ENCODE measurements around the gene NEU4. TPM values are rescaled to one million over a fixed set of nuclear protein-coding genes. Genes with fewer than 3 reads are reported as not detected.
"Not testable (repeated sequence)": the region's sequence is repeated elsewhere in the genome, so short reads cannot be mapped to it uniquely, and the experiment has no call there.

Gene NEU4
- polyA plus RNA-seq, 1 donor = 0.67 TPM

- no CpG with 5 or more reads among the region's 33 CpGs for WGBS (ENCODE audit: insufficient coverage, low lambda C conversion rate)
- DNase-seq = no peak
- peaks cover 4% of the 10 kb centered on the region for H3K4me1 ChIP-seq (ENCODE audit: control insufficient read depth, insufficient read depth, low read length)
- no peak overlapping the region for H3K27ac ChIP-seq (ENCODE audit: low read length)
- no peaks in the 10 kb centered on the region for H3K27me3 ChIP-seq (ENCODE audit: control insufficient read depth, insufficient read depth, low read length)
- no peak overlapping the region for H3K4me3 ChIP-seq (ENCODE audit: low read length)
- H3K9me3 ChIP-seq (ENCODE audit: control insufficient read depth, low read depth, low read length) = peaks cover 13% of the 10 kb centered on the region
- H3K36me3 ChIP-seq (ENCODE audit: control insufficient read depth, insufficient read depth, low read length) = no peaks in the 10 kb centered on the region
Measured at GRCh38 chr2:241816431-241817121, 7.6 kb downstream of the NEU4 start.

- no peaks in the 10 kb centered on the region for H3K36me3 ChIP-seq (ENCODE audit: control insufficient read depth, insufficient read depth, low read length)
- H3K27me3 ChIP-seq (ENCODE audit: control insufficient read depth, insufficient read depth, low read length) = no peaks in the 10 kb centered on the region
- no peak overlapping the region for H3K4me3 ChIP-seq (ENCODE audit: low read length)
- peaks cover 13% of the 10 kb centered on the region for H3K9me3 ChIP-seq (ENCODE audit: control insufficient read depth, low read depth, low read length)
- WGBS (ENCODE audit: insufficient coverage, low lambda C conversion rate) = no CpG with 5 or more reads among the region's 16 CpGs
- peaks cover 4% of the 10 kb centered on the region for H3K4me1 ChIP-seq (ENCODE audit: control insufficient read depth, insufficient read depth, low read length)
- no peak overlapping the region for H3K27ac ChIP-seq (ENCODE audit: low read length)
- no peak for DNase-seq
Measured at GRCh38 chr2:241817126-241817820, 8.3 kb downstream of the NEU4 start.

GRCh38 chr2:241817821-241818215 lies 8.8 kb downstream of the NEU4 start:
- not testable (repeated sequence) for H3K27ac ChIP-seq (ENCODE audit: low read length); DNase-seq; H3K4me1 ChIP-seq (ENCODE audit: control insufficient read depth, insufficient read depth, low read length); H3K36me3 ChIP-seq (ENCODE audit: control insufficient read depth, insufficient read depth, low read length); H3K4me3 ChIP-seq (ENCODE audit: low read length); H3K27me3 ChIP-seq (ENCODE audit: control insufficient read depth, insufficient read depth, low read length)
- 87% methylated on average over 3 of the region's 10 CpGs for WGBS (ENCODE audit: insufficient coverage, low lambda C conversion rate)
- H3K9me3 ChIP-seq (ENCODE audit: control insufficient read depth, low read depth, low read length) = peaks cover 13% of the 10 kb centered on the region

- Histone ChIP-seq H3K27me3 (ENCODE audit: control insufficient read depth, insufficient read depth, low read length) (no peaks in the 10 kb centered on the region), H3K9me3 (ENCODE audit: control insufficient read depth, low read depth, low read length) (peaks cover 13% of the 10 kb centered on the region), H3K4me3 (ENCODE audit: low read length) (no peak overlapping the region), H3K4me1 (ENCODE audit: control insufficient read depth, insufficient read depth, low read length) (peaks cover 4% of the 10 kb centered on the region), H3K36me3 (ENCODE audit: control insufficient read depth, insufficient read depth, low read length) (no peaks in the 10 kb centered on the region), H3K27ac (ENCODE audit: low read length) (no peak overlapping the region)
- DNase-seq = no peak
- WGBS (ENCODE audit: insufficient coverage, low lambda C conversion rate) = no CpG with 5 or more reads among the region's 25 CpGs
Measured at GRCh38 chr2:241818229-241818942, 9.4 kb downstream of the NEU4 start.

- Histone ChIP-seq H3K27me3 (ENCODE audit: control insufficient read depth, insufficient read depth, low read length) (no peaks in the 10 kb centered on the region), H3K9me3 (ENCODE audit: control insufficient read depth, low read depth, low read length) (peaks cover 13% of the 10 kb centered on the region), H3K27ac (ENCODE audit: low read length) (no peak overlapping the region), H3K4me1 (ENCODE audit: control insufficient read depth, insufficient read depth, low read length) (peaks cover 4% of the 10 kb centered on the region), H3K4me3 (ENCODE audit: low read length) (no peak overlapping the region), H3K36me3 (ENCODE audit: control insufficient read depth, insufficient read depth, low read length) (no peaks in the 10 kb centered on the region)
- 20% methylated on average over 1 of the region's 10 CpGs for WGBS (ENCODE audit: insufficient coverage, low lambda C conversion rate)
- peak; percentile 21 to 65 for DNase-seq
Measured at GRCh38 chr2:241818943-241819270, 9.9 kb downstream of the NEU4 start.

- not testable (repeated sequence) for H3K27ac ChIP-seq (ENCODE audit: low read length); H3K4me1 ChIP-seq (ENCODE audit: control insufficient read depth, insufficient read depth, low read length); H3K27me3 ChIP-seq (ENCODE audit: control insufficient read depth, insufficient read depth, low read length); H3K36me3 ChIP-seq (ENCODE audit: control insufficient read depth, insufficient read depth, low read length); H3K4me3 ChIP-seq (ENCODE audit: low read length); DNase-seq
- H3K9me3 ChIP-seq (ENCODE audit: control insufficient read depth, low read depth, low read length) = peaks cover 17% of the 10 kb centered on the region
- no CpG with 5 or more reads among the region's 27 CpGs for WGBS (ENCODE audit: insufficient coverage, low lambda C conversion rate)
Measured at GRCh38 chr2:241819947-241820624, 11.1 kb downstream of the NEU4 start.

- Histone ChIP-seq H3K27me3 (ENCODE audit: control insufficient read depth, insufficient read depth, low read length) (no peaks in the 10 kb centered on the region), H3K36me3 (ENCODE audit: control insufficient read depth, insufficient read depth, low read length) (no peaks in the 10 kb centered on the region), H3K9me3 (ENCODE audit: control insufficient read depth, low read depth, low read length) (peaks cover 17% of the 10 kb centered on the region), H3K4me1 (ENCODE audit: control insufficient read depth, insufficient read depth, low read length) (peaks cover 4% of the 10 kb centered on the region), H3K4me3 (ENCODE audit: low read length) (no peak overlapping the region), H3K27ac (ENCODE audit: low read length) (no peak overlapping the region)
- WGBS (ENCODE audit: insufficient coverage, low lambda C conversion rate) = no CpG with 5 or more reads among the region's 31 CpGs
- DNase-seq = no peak
Measured at GRCh38 chr2:241820625-241821384, 11.8 kb downstream of the NEU4 start.

GRCh38 chr2:241821460-241822263 lies 12.7 kb downstream of the NEU4 start:
- H3K4me3 ChIP-seq (ENCODE audit: low read length) = no peak overlapping the region
- DNase-seq = no peak
- H3K4me1 ChIP-seq (ENCODE audit: control insufficient read depth, insufficient read depth, low read length) = peaks cover 4% of the 10 kb centered on the region
- H3K27me3 ChIP-seq (ENCODE audit: control insufficient read depth, insufficient read depth, low read length) = no peaks in the 10 kb centered on the region
- H3K9me3 ChIP-seq (ENCODE audit: control insufficient read depth, low read depth, low read length) = peaks cover 17% of the 10 kb centered on the region
- H3K36me3 ChIP-seq (ENCODE audit: control insufficient read depth, insufficient read depth, low read length) = no peaks in the 10 kb centered on the region
- H3K27ac ChIP-seq (ENCODE audit: low read length) = no peak overlapping the region
- no CpG with 5 or more reads among the region's 28 CpGs for WGBS (ENCODE audit: insufficient coverage, low lambda C conversion rate)

GRCh38 chr2:241822264-241822623 lies 13.3 kb downstream of the NEU4 start:
- 60% methylated on average over 1 of the region's 14 CpGs for WGBS (ENCODE audit: insufficient coverage, low lambda C conversion rate)
- peaks cover 17% of the 10 kb centered on the region for H3K9me3 ChIP-seq (ENCODE audit: control insufficient read depth, low read depth, low read length)
- no peak for DNase-seq
- no peak overlapping the region for H3K4me3 ChIP-seq (ENCODE audit: low read length)
- no peaks in the 10 kb centered on the region for H3K36me3 ChIP-seq (ENCODE audit: control insufficient read depth, insufficient read depth, low read length)
- no peaks in the 10 kb centered on the region for H3K27me3 ChIP-seq (ENCODE audit: control insufficient read depth, insufficient read depth, low read length)
- no peak overlapping the region for H3K27ac ChIP-seq (ENCODE audit: low read length)
- H3K4me1 ChIP-seq (ENCODE audit: control insufficient read depth, insufficient read depth, low read length) = peaks cover 4% of the 10 kb centered on the region
